CD4-positive, alpha-beta T cell (primary cell): ENCODE data around the gene SPATS2L. TPM values are rescaled to one million over a fixed set of nuclear protein-coding genes. Genes with fewer than 3 reads are reported as not detected.

Experiments
- ATAC-seq: fragments of 200-7000 bp; cut with Tn5 transposase; one replicate; pipeline ENCODE4 v1.10.0; 2022; ENCODE audit warnings: mild to moderate bottlenecking; ENCODE audit not compliant: poor library complexity
- CTCF ChIA-PET: fragments of 350-600 bp; sonication (Branson Sonifier 250); formaldehyde crosslinking; loops from one replicate; lab custom pipeline; 2021; ENCODE audit warnings: antibody characterized with exemption, inconsistent platforms; lab: Charles Lee
- POLR2A ChIA-PET: fragments of 350-600 bp; sonication (Branson Sonifier 250); formaldehyde crosslinking; loops from one replicate; lab custom pipeline; 2021; ENCODE audit warnings: antibody characterized with exemption, inconsistent platforms; lab: Charles Lee
- DNase-seq, 14 experiments: peaks; one replicate each; pipeline ENCODE4 v3.0.0-alpha.2; 2013 to 2020; ENCODE audit warnings: mixed read lengths in 2 of 14
- H3K27ac ChIP-seq, 2 donors: one replicate each; pipeline versions ENCODE4 v1.5.1 to v1.7.0; 2013; ENCODE audit warnings: low read length in 2 of 2, low read depth in 1 of 2, mild to moderate bottlenecking in 1 of 2
- H3K27me3 ChIP-seq, 2 experiments: 1 replicate in 1 of 2; 2 replicates in 1 of 2; pipeline versions ENCODE4 v1.6.1 to v1.7.0; 2013; ENCODE audit warnings: low read length in 2 of 2, control low read depth in 1 of 2, mild to moderate bottlenecking in 1 of 2, moderate library complexity in 1 of 2; ENCODE audit not compliant: insufficient read depth in 2 of 2, control insufficient read depth in 1 of 2
- H3K36me3 ChIP-seq: one replicate; pipeline ENCODE4 v1.6.1; 2013; ENCODE audit warnings: low read length, control low read depth; ENCODE audit not compliant: insufficient read depth
- H3K4me1 ChIP-seq: one replicate; pipeline ENCODE4 v1.6.1; 2013; ENCODE audit warnings: low read length, control low read depth; ENCODE audit not compliant: insufficient read depth
- H3K4me3 ChIP-seq: one replicate; pipeline ENCODE4 v1.5.1; 2013; ENCODE audit warnings: mild to moderate bottlenecking, low read length, moderate library complexity
- H3K9me3 ChIP-seq, 2 experiments: 1 replicate in 1 of 2; 2 replicates in 1 of 2; pipeline versions ENCODE4 v1.6.1 to v1.7.0; 2013; ENCODE audit warnings: low read length in 2 of 2, mild to moderate bottlenecking in 2 of 2, control low read depth in 1 of 2, moderate library complexity in 1 of 2; ENCODE audit not compliant: control insufficient read depth in 1 of 2, insufficient read depth in 1 of 2
- H3K27ac Mint-ChIP-seq: one replicate; pipeline ENCODE4 v1.8.0; 2020; ENCODE audit warnings: mixed read lengths
- H3K27me3 Mint-ChIP-seq: one replicate; pipeline ENCODE4 v1.8.0; 2021; ENCODE audit warnings: mixed read lengths
- H3K36me3 Mint-ChIP-seq: one replicate; pipeline ENCODE4 v1.8.0; 2021; ENCODE audit warnings: low read depth, mixed read lengths
- H3K4me1 Mint-ChIP-seq: one replicate; pipeline ENCODE4 v1.8.0; 2021; ENCODE audit warnings: low read depth, mixed read lengths
- H3K4me3 Mint-ChIP-seq: one replicate; pipeline ENCODE4 v1.8.0; 2020; ENCODE audit warnings: mild to moderate bottlenecking, mixed read lengths
- H3K9me3 Mint-ChIP-seq: one replicate; pipeline ENCODE4 v1.8.0; 2020; ENCODE audit warnings: mixed read lengths
- CTCF ChIP-seq: fragments of 200-600 bp; IDR thresholded peaks from one replicate; pipeline ENCODE4 v1.8.0; 2022; ENCODE audit warnings: antibody characterized with exemption, mild to moderate bottlenecking
- intact Hi-C, 2 experiments: fragments of 100-400 bp; cut with DNase I in 1 of 2; cut with micrococcal nuclease in 1 of 2; formaldehyde crosslinking; loops; one replicate each; pipeline versions ENCODE4 v1.15.1 to v1.9.0; 2023 to 2025; cut with DNase I, micrococcal nuclease
- total RNA-seq, 174 experiments: library from RNA in 2 of 174; stranded (reverse) in 2 of 174; gene quantifications; one replicate each; pipeline ENCODE4 v1.2.3 and lab custom pipeline; 2021 to 2026

SPATS2L gene
- total RNA-seq, 2 experiments from 2014 or later: 4.0 to 4.4 TPM

- H3K9me3 ChIP-seq: no peaks in the 10 kb centered on the region
- no peaks in the 10 kb centered on the region for H3K27me3 Mint-ChIP-seq
- intact Hi-C loops: no loop called here
- POLR2A ChIA-PET: no interaction called here
- CTCF ChIA-PET: no interaction called here
- H3K9me3 Mint-ChIP-seq: no peaks in the 10 kb centered on the region
- H3K27ac ChIP-seq: no peak overlapping the region
- TF ChIP-seq CTCF: no peak
- ATAC-seq (no peak), DNase-seq (no peak)
- H3K36me3 Mint-ChIP-seq: no peaks in the 10 kb centered on the region
- H3K27ac Mint-ChIP-seq: no peak overlapping the region
- H3K4me3 ChIP-seq: no peak overlapping the region
- H3K4me1 Mint-ChIP-seq: no peaks in the 10 kb centered on the region
- H3K4me3 Mint-ChIP-seq: no peak overlapping the region
- no peaks in the 10 kb centered on the region for H3K4me1 ChIP-seq
- no peaks in the 10 kb centered on the region for H3K27me3 ChIP-seq
- no peaks in the 10 kb centered on the region for H3K36me3 ChIP-seq
Measured at GRCh38 chr2:200353874-200354273, 47.4 kb downstream of the SPATS2L start.

DNA sequence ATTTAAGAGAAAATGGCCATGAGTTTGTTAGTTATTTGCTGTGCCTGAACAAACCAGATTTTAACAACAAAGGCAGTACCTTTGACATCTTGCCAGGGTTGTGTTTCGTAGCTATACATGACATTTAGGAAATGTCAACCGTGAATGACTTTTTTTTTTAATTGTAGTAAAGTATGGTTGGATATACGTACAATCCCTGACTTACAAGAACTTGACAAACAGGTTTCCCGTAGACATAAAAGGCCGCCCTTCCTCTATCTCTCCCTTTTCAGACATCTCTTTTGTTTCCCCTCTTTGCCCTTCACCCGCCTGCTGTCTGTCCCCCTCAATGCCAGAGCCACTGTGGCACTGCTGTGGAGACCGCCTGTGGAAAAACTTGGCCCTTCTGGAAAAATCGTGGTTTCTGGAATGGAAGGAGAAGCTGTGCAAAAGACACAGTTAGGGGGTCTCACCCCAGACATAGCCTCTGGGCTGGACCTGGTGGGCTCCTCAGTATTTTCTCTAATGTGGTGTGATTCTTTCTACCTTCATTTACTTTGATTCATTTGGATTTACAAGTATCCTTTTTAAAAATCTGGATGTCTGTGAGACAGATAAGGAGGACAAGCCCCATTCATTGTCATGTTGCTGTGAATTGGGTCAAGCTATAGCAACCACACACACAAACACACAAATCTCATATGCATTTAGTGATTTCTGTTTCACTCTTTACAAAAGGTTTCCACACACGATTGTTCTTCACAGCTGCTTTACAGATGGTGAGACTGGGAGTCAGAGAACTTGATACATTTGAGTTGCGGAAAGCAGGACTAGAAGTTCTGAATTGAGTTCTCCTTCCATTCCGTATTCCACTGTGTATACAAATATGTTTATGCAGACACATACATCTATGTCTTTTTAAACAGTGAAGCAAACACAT, 48.6 kb downstream of the SPATS2L start:
- no peak for TF ChIP-seq CTCF
- H3K27me3 ChIP-seq: no peaks in the 10 kb centered on the region
- H3K36me3 ChIP-seq: no peaks in the 10 kb centered on the region
- Mint-ChIP-seq H3K36me3 (no peaks in the 10 kb centered on the region), H3K27me3 (no peaks in the 10 kb centered on the region), H3K27ac (no peak overlapping the region), H3K9me3 (no peaks in the 10 kb centered on the region), H3K4me3 (no peak overlapping the region), H3K4me1 (no peaks in the 10 kb centered on the region)
- intact Hi-C loops: no loop called here
- ChIA-PET CTCF (no interaction called here), POLR2A (interaction anchor here (0.7 kb wide), 1 partner anchor 101 kb away, joined by 3 read pairs; no protein-coding TSS in a partner anchor)
- DNase-seq: no peak
- no peak overlapping the region for H3K27ac ChIP-seq
- ATAC-seq: no peak
- no peaks in the 10 kb centered on the region for H3K9me3 ChIP-seq
- no peaks in the 10 kb centered on the region for H3K4me1 ChIP-seq
- H3K4me3 ChIP-seq: no peak overlapping the region

DNA sequence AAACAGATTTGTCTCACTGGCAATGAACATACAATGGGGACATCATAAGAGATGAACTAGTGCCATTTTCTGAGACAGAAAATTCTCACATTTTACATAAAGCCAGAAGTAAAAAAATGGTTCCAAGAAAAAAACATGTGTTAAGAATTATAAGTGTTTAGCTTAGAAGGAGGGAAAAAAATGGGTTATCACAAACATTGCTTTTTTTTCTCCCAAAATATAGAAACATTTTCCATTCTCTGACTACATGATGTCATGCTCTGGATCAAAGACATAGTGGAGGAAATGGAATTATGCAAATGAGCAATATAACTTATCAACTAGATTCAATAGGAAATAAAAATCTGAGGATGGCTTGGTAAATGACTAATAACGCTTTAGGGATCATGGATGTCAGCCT, 49.8 kb downstream of the SPATS2L start:
- Histone ChIP-seq H3K4me3 (no peak overlapping the region), H3K36me3 (no peaks in the 10 kb centered on the region), H3K27me3 (no peaks in the 10 kb centered on the region), H3K4me1 (no peaks in the 10 kb centered on the region), H3K27ac (no peak overlapping the region), H3K9me3 (no peaks in the 10 kb centered on the region)
- no peaks in the 10 kb centered on the region for H3K36me3 Mint-ChIP-seq
- no peak overlapping the region for H3K27ac Mint-ChIP-seq
- no peaks in the 10 kb centered on the region for H3K4me1 Mint-ChIP-seq
- no peaks in the 10 kb centered on the region for H3K9me3 Mint-ChIP-seq
- no peaks in the 10 kb centered on the region for H3K27me3 Mint-ChIP-seq
- intact Hi-C loops: no loop called here
- no peak for DNase-seq
- ChIA-PET CTCF (no interaction called here), POLR2A (no interaction called here)
- TF ChIP-seq CTCF: no peak
- no peak overlapping the region for H3K4me3 Mint-ChIP-seq
- no peak for ATAC-seq
